Right lobe of liver (tissue), 4 donors: ENCODE data around the gene GAD2.

Experiments
- CTCF ChIP-seq, 4 donors: fragments of 200-600 bp in 3 of 4; fragments of 450-650 bp in 1 of 4; IDR thresholded peaks; one replicate each; pipeline versions ENCODE4 v1.5.1 to v1.8.0; 2016 to 2022; ENCODE audit warnings: antibody characterized with exemption in 4 of 4, mild to moderate bottlenecking in 2 of 4
- POLR2A ChIP-seq: fragments of 450-650 bp; IDR thresholded peaks from one replicate; pipeline ENCODE4 v1.6.1; 2017; ENCODE audit warnings: antibody characterized with exemption, mild to moderate bottlenecking
- donor health status: DM: no; HTN: no; CAD: no.
- donor health status: DM: no; HTN: no; CAD: no.
- donor health status: DM: no; HTN: yes; CAD: no.

GRCh38 chr10:26172131-26172530 lies 44.4 kb upstream of the GAD2 start:
- TF ChIP-seq CTCF (IDR thresholded peaks at IDR 0.05): no peak
- no peak for TF ChIP-seq POLR2A
